WI38 (cell line): ENCODE results near the gene PDE4A.
A peak's percentile ranks its signal among the peaks of the same experiment; 100 is the strongest.
"Not testable (repeated sequence)": the region's sequence is repeated elsewhere in the genome, so short reads cannot be mapped to it uniquely, and the experiment has no call there.

Source experiments
- H3K4me3 ChIP-seq: 2 replicates; pipeline ENCODE4 v1.5.1; 2011; ENCODE audit warnings: low read depth, mild to moderate bottlenecking, control low read depth, low read length
- CTCF ChIP-seq: IDR thresholded peaks from 2 replicates; pipeline ENCODE4 v1.5.1; 2012; ENCODE audit warnings: low read depth, mild to moderate bottlenecking, control low read depth, low read length

Gene PDE4A

GRCh38 chr19:10395436-10395835 lies 24.9 kb upstream of the PDE4A start:
- TF ChIP-seq CTCF, result no peak
- no peak overlapping the region for H3K4me3 ChIP-seq

DNA sequence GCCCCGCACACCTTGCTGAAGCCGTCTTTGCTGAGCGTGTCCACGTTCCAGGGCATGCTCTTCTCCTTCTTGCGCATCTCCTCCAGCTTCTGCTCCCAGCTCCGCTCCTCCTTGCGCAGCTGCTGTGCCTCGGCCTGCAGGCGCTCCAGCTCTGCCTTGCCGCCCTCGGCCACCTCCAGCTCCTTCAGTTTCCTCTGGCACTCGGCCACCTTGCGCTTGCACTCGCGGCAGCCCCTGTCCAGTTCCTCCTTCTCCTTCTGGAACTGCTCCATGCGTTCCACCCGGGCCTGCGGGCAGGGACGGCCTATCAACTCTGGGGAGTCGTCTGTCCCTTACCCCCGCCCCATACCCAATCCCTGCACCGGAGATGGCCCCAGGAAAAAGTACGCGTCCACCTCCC lies 24.4 kb upstream of the PDE4A start:
- no peak overlapping the region for H3K4me3 ChIP-seq
- TF ChIP-seq CTCF, result no peak

DNA sequence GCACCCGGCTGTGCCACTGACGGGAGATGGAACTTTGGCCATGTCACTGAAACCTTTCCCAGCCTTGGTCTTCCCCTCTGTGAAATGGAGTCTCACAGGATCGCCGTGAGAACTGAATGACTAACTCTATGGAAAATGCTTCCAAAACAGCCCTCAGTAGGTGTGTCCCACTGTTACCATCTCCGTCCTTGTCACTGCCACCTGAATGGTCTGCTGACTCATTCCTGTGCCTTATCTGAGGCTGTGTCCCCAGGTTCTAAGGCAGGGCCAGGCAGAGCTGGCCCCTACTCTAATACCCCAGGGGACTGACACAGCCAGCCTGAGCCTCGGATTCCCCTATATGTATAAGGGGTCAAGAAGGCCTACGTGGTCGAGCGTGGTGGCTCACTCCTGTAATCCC lies 21.5 kb upstream of the PDE4A start:
- no peak for TF ChIP-seq CTCF
- H3K4me3 ChIP-seq, result no peak overlapping the region

DNA sequence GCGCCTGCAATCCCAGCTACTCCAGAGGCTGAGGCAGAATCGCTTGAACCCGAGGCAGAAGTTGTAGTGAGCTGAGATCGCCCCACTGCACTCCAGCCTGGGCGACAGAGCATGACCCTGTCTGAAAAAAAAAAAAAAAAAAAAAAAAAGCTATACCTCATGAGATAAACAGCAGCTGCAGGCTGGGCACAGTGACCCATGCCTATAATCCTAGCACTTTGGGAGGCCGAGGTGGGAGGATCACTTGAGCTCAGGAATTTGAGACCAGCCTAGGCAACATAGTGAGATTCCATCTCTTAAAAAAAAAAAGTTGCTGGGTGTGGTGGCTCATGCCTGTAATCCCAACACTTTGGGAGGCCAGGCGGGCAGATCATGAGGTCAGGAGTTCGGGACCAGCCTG lies 21.0 kb upstream of the PDE4A start:
- not testable (repeated sequence) for H3K4me3 ChIP-seq

DNA sequence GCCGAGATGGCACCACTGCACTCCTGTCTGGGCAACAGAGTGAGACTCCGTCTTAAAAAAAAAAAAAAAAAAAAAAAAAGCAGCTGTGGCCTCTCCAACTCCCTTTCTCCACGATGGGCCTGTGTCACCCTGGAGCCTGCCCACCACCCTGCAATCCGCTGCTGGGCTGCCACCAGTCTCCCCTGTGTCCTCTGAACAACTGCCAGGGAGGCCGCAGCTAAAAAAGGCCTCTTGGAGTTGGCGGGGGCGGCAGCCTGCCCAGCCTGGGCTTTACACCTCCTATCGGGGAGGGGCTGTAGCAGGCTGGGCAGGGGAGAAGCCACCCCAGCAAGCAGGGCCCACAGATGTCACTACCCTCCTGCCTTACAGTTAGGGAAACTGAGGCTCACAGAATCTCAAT lies 20.5 kb upstream of the PDE4A start:
- no peak for TF ChIP-seq CTCF
- H3K4me3 ChIP-seq, result no peak overlapping the region

DNA sequence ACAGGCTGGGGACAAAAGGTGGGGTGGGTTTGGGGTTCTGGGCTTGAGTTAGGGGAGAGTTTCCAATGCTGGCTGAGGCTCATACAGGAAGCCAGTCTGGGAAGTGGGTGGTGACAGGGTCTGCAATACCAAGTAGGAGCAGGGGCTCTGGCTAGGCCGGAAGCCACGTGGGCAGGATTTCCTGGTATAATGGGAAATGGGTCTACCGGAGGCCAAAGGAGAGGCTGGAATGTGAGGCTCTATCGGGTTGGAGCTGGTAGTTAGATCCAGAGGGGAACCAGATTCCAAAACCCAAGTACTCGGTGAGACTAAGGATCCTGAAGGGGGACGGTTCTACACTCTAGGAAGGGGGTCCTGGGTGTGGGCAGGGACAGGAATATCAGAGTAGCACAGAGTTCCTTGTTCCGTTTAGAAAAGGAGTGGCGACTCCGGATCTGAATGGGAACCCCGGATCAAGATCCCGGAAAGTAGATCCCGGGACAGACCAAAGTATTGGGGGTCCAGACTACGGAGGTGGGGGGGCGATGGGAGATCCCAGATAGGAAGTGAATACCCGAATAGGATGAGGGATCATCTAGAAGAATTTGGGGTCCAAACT lies 17.8 kb upstream of the PDE4A start:
- TF ChIP-seq CTCF, result no peak
- H3K4me3 ChIP-seq, result peak overlapping the region; percentile 100

- H3K4me3 ChIP-seq, result peak within 1 kb of the TSS; percentile 100
- TF ChIP-seq CTCF, result no peak
Observed at GRCh38 chr19:10403137-10404021, 17.0 kb upstream of the PDE4A start, which contains the start of gene CDC37. CDC37 (minus strand) TSS chr19:10403542; CDS start chr19:10403479, 63 bp downstream.
